Bronchial epithelial cell (primary cell): Measurements from ENCODE around the gene SEMA3B. TPM values are rescaled to one million over a fixed set of nuclear protein-coding genes. Genes with fewer than 3 reads are reported as not detected.

ENCODE experiments used
- DNase-seq: peaks from one replicate; pipeline ENCODE4 v3.0.0-alpha.2; 2010; ENCODE audit warnings: low read depth
- FAIRE-seq: peaks from 2 replicates; lab custom pipeline; 2011; peaks lifted over from hg19 to GRCh38; lab: Jason Lieb, UNC
- H3K27me3 ChIP-seq: 2 replicates; pipeline ENCODE4 v1.5.1; 2011; ENCODE audit warnings: low read length; ENCODE audit not compliant: control insufficient read depth, insufficient read depth
- H3K36me3 ChIP-seq: 2 replicates; pipeline ENCODE4 v1.5.1; 2011; ENCODE audit warnings: low read length; ENCODE audit not compliant: control insufficient read depth, insufficient read depth
- H3K4me3 ChIP-seq: 2 replicates; pipeline ENCODE4 v1.5.1; 2011; ENCODE audit warnings: mild to moderate bottlenecking, low read depth, low read length, control low read depth
- total RNA-seq: library from RNA; depleted of rRNA; stranded (reverse); fragments of >200 nt; gene quantifications from 2 replicates; pipeline ENCODE4 v1.2.1, GENCODE V29; 2014
- TF ChIP-seq, protein P1 (sequence below): IDR thresholded peaks from 2 replicates; pipeline ENCODE4 v1.5.1; 2011; ENCODE audit warnings: mild to moderate bottlenecking, moderate library complexity, low read length, control low read depth, inconsistent platforms; ENCODE audit not compliant: insufficient read depth, severe bottlenecking

Gene SEMA3B
- 2.3 and 7.1 TPM in 2 replicates for total RNA-seq

DNA sequence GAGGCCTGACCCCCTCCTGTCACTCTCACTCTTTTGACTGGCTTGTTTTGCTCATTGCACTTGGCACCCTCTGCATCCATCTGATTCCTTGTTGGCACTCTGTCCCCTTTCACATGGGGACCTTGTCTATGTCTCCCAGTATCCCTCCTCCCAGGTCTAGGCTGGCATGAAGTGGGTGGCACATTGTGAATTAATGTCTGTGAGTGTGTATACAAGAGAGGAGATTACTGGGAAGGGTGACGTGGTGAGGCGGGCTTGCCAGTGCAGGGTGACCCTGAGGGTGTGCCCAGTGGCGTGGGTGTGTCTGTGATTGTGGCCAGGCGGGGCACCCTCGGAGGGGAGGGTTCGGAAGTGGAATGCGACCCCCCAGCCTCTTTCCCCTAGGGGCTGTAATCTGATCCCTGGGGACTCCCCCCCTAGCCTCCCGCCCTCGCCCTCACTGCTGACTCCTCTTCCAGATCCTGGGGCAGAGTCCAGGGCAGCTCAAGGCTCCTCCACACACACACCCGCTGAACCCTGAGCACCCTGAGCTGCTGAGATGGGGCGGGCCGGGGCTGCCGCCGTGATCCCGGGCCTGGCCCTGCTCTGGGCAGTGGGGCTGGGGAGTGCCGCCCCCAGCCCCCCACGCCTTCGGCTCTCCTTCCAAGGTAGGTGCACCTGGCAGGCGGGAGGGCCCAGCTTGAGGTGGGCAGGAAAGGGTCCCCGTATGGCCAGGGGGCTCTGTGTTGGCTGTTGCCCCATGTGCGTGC is at the start of gene SEMA3B:
Gene SEMA3B, plus strand, starts transcription at position 445 of the 749 bp plus-strand sequence. Its CDS starts 94 bp downstream, at position 539.
- no peak within 1 kb of the TSS for H3K4me3 ChIP-seq
- no peaks in the 10 kb centered on the region for H3K27me3 ChIP-seq
- H3K36me3 ChIP-seq, result no peaks in the 10 kb centered on the region
- TF ChIP-seq, protein P1, sequence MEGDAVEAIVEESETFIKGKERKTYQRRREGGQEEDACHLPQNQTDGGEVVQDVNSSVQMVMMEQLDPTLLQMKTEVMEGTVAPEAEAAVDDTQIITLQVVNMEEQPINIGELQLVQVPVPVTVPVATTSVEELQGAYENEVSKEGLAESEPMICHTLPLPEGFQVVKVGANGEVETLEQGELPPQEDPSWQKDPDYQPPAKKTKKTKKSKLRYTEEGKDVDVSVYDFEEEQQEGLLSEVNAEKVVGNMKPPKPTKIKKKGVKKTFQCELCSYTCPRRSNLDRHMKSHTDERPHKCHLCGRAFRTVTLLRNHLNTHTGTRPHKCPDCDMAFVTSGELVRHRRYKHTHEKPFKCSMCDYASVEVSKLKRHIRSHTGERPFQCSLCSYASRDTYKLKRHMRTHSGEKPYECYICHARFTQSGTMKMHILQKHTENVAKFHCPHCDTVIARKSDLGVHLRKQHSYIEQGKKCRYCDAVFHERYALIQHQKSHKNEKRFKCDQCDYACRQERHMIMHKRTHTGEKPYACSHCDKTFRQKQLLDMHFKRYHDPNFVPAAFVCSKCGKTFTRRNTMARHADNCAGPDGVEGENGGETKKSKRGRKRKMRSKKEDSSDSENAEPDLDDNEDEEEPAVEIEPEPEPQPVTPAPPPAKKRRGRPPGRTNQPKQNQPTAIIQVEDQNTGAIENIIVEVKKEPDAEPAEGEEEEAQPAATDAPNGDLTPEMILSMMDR, result no peak
- DNase-seq, result peak; percentile 74
- no peak for FAIRE-seq

DNA sequence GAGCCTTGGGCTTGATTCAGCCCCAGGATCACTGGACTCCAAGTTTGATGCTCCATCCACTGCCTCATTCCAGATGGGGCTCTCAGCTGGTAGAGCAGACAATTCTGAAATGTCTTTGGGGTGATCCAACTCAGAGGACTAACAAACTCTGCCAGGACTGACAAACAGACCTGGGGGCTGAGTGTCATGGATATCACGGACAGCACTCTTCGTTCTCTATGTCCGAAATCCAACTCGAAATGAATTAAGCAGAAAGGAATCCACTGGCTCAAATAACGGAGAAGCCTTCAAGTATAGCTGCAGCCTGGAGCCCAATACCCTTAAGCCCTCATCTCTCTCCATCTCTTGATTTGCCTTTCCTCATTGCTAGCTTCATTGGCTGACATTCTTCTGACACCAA is 49.7 kb upstream of the SEMA3B start:
- DNase-seq (no peak), FAIRE-seq (no peak)
- no peak overlapping the region for H3K4me3 ChIP-seq
- TF ChIP-seq, protein P1, result no peak
- no peaks in the 10 kb centered on the region for H3K27me3 ChIP-seq
- H3K36me3 ChIP-seq, result no peaks in the 10 kb centered on the region

GRCh38 chr3:50220109-50220508 is 48.8 kb upstream of the SEMA3B start:
- FAIRE-seq (no peak), DNase-seq (no peak)
- H3K27me3 ChIP-seq, result no peaks in the 10 kb centered on the region
- no peaks in the 10 kb centered on the region for H3K36me3 ChIP-seq
- TF ChIP-seq, protein P1, result no peak
- no peak overlapping the region for H3K4me3 ChIP-seq

DNA sequence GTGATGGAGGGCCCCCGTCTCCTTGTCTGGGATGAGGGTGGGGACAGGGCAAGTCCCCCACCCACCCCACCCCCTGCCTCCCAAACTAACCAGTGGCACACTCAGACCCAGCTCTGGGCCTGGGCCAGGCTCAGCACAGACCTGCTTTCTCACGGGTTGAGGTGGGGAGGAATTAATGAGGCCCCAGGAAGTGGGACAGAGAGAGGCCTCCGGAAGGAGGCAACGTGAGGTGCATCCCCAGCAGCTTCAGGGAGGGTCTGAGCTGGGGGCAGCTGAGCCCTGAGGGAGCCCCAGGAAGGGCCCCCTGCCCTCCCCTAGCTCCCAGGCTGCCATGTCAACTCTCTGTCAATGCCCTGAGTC is 47.9 kb upstream of the SEMA3B start:
- TF ChIP-seq, protein P1, result no peak
- Histone ChIP-seq H3K36me3 (no peaks in the 10 kb centered on the region), H3K4me3 (no peak overlapping the region), H3K27me3 (no peaks in the 10 kb centered on the region)
- FAIRE-seq (no peak), DNase-seq (no peak)

GRCh38 chr3:50221411-50222168 is 47.4 kb upstream of the SEMA3B start:
- no peak for DNase-seq
- Histone ChIP-seq H3K4me3 (no peak overlapping the region), H3K27me3 (no peaks in the 10 kb centered on the region), H3K36me3 (no peaks in the 10 kb centered on the region)
- no peak for FAIRE-seq
- TF ChIP-seq, protein P1, result no peak
